ENCODE data around the gene OAT. TPM values are rescaled to one million over a fixed set of nuclear protein-coding genes. Genes with fewer than 3 reads are reported as not detected.

Gene OAT
- total and polyA plus RNA-seq, 2 donors from 2014 or later: 44.1 to 76.6 TPM

GRCh38 chr10:124453960-124454610 lies 35.4 kb upstream of the OAT start:
- no peak overlapping the region for H3K4me3 ChIP-seq (ENCODE audit: low read length in 3 of 3)
- H3K9ac ChIP-seq (ENCODE audit: low read length in 3 of 3): no peak overlapping the region
- no peak for FAIRE-seq
- H3K36me3 ChIP-seq (ENCODE audit: control insufficient read depth in 2 of 3, insufficient read depth in 3 of 3, low read length in 3 of 3): no peaks in the 10 kb centered on the region
- no peak for TF ChIP-seq CTCF (IDR thresholded peaks at IDR 0.05; ENCODE audit: borderline replicate concordance, extremely low read depth, insufficient read depth)
- H3K9me3 ChIP-seq (ENCODE audit: control insufficient read depth in 2 of 3, insufficient read depth in 1 of 3, low read length in 3 of 3): no peaks in the 10 kb centered on the region
- no peaks in the 10 kb centered on the region for H3K4me1 ChIP-seq (ENCODE audit: control insufficient read depth in 2 of 3, insufficient read depth in 2 of 3, low read depth in 1 of 3, low read length in 3 of 3)
- H3K27me3 ChIP-seq (ENCODE audit: control insufficient read depth, insufficient read depth, low read length): peaks cover 27% of the 10 kb centered on the region
- intact Hi-C loops (cut with DNase I): no loop called here
- no peak overlapping the region for H3K27ac ChIP-seq (ENCODE audit: low read depth in 2 of 2, low read length in 2 of 2)
- no peak for DNase-seq

GRCh38 chr10:124451276-124451675 lies 32.6 kb upstream of the OAT start:
- no peak for FAIRE-seq
- no peaks in the 10 kb centered on the region for H3K9me3 ChIP-seq (ENCODE audit: control insufficient read depth in 2 of 3, insufficient read depth in 1 of 3, low read length in 3 of 3)

GRCh38 chr10:124450783-124451057 lies 32.0 kb upstream of the OAT start:
- intact Hi-C loops (cut with DNase I): no loop called here

More at GRCh38 chr10:124451276-124451675, 32.6 kb upstream of the OAT start:
- no peaks in the 10 kb centered on the region for H3K36me3 ChIP-seq (ENCODE audit: control insufficient read depth in 2 of 3, insufficient read depth in 3 of 3, low read length in 3 of 3)
- no peak overlapping the region for H3K9ac ChIP-seq (ENCODE audit: low read length in 3 of 3)
- no peak for TF ChIP-seq CTCF (IDR thresholded peaks at IDR 0.05; ENCODE audit: borderline replicate concordance, extremely low read depth, insufficient read depth)
- no peak overlapping the region for H3K4me3 ChIP-seq (ENCODE audit: low read length in 3 of 3)
- peaks cover 0 to 5% (median 0%) of the 10 kb centered on the region in 3 donors for H3K4me1 ChIP-seq (ENCODE audit: control insufficient read depth in 2 of 3, insufficient read depth in 2 of 3, low read depth in 1 of 3, low read length in 3 of 3)
- intact Hi-C loops (cut with DNase I): no loop called here
- no peak overlapping the region for H3K27ac ChIP-seq (ENCODE audit: low read depth in 2 of 2, low read length in 2 of 2)
- H3K27me3 ChIP-seq (ENCODE audit: control insufficient read depth, insufficient read depth, low read length): peaks cover 42% of the 10 kb centered on the region
- DNase-seq: no peak

More at GRCh38 chr10:124450783-124451057, 32.0 kb upstream of the OAT start:
- H3K27ac ChIP-seq (ENCODE audit: low read depth in 2 of 2, low read length in 2 of 2): no peak overlapping the region
- no peak overlapping the region for H3K9ac ChIP-seq (ENCODE audit: low read length in 3 of 3)
- H3K36me3 ChIP-seq (ENCODE audit: control insufficient read depth in 2 of 3, insufficient read depth in 3 of 3, low read length in 3 of 3): no peaks in the 10 kb centered on the region
- no peak overlapping the region for H3K4me3 ChIP-seq (ENCODE audit: low read length in 3 of 3)
- peaks cover 0 to 5% (median 0%) of the 10 kb centered on the region in 3 donors for H3K4me1 ChIP-seq (ENCODE audit: control insufficient read depth in 2 of 3, insufficient read depth in 2 of 3, low read depth in 1 of 3, low read length in 3 of 3)
- DNase-seq (no peak), FAIRE-seq (no peak)
- no peaks in the 10 kb centered on the region for H3K9me3 ChIP-seq (ENCODE audit: control insufficient read depth in 2 of 3, insufficient read depth in 1 of 3, low read length in 3 of 3)
- no peak for TF ChIP-seq CTCF (IDR thresholded peaks at IDR 0.05; ENCODE audit: borderline replicate concordance, extremely low read depth, insufficient read depth)
- H3K27me3 ChIP-seq (ENCODE audit: control insufficient read depth, insufficient read depth, low read length): peaks cover 47% of the 10 kb centered on the region

Data from kidney (tissue), 14 donors.